IMR-90 (cell line): ENCODE measurements around the gene SLC25A44. TPM values are rescaled to one million over a fixed set of nuclear protein-coding genes. Genes with fewer than 3 reads are reported as not detected.

Source experiments
- ATAC-seq: fragments of 200-7000 bp; cut with Tn5 transposase; 2 replicates; pipeline ENCODE4 v1.9.1; 2020; ENCODE audit warnings: low read depth, mild to moderate bottlenecking, moderate library complexity
- BruUV-seq: library from RNA; stranded (reverse); fragments of 400-500 nt; replicated peaks from 2 replicates; lab custom pipeline; 2021; lab: Mats Ljungman, UMichigan
- CTCF ChIA-PET: fragments of 300-600 bp; formaldehyde crosslinking; extraction: SDS; loops from one replicate; lab custom pipeline; 2021; ENCODE audit warnings: antibody characterized with exemption; lab: Yijun Ruan, JAX
- POLR2A ChIA-PET: fragments of 300-600 bp; sonication (Branson Sonifier 250); formaldehyde crosslinking; loops from one replicate; lab custom pipeline; 2022; ENCODE audit warnings: antibody characterized with exemption; ENCODE audit not compliant: unreplicated experiment; lab: Charles Lee
- DNase-seq: peaks from one replicate; pipeline ENCODE4 v3.0.0; 2013
- H2AFZ ChIP-seq: replicated peaks from 2 replicates; pipeline ENCODE3; 2013; ENCODE audit warnings: low read length, mild to moderate bottlenecking; ENCODE audit not compliant: poor library complexity
- H2AK5ac ChIP-seq: 2 replicates; pipeline ENCODE4 v1.6.1; 2013; ENCODE audit warnings: low read depth, low read length, inconsistent platforms
- H2AK9ac ChIP-seq: replicated peaks from 2 replicates; pipeline ENCODE3; 2013; ENCODE audit warnings: mild to moderate bottlenecking, low read depth, low read length, moderate library complexity; ENCODE audit not compliant: poor library complexity
- H2BK120ac ChIP-seq: 2 replicates; pipeline ENCODE4 v1.6.1; 2013; ENCODE audit warnings: low read depth, low read length, inconsistent platforms
- H2BK15ac ChIP-seq: 3 replicates; pipeline ENCODE4 v1.6.1; 2013; ENCODE audit warnings: low read depth, low read length, inconsistent platforms
- H2BK20ac ChIP-seq: 2 replicates; pipeline ENCODE4 v1.6.1; 2013; ENCODE audit warnings: low read depth, mild to moderate bottlenecking, inconsistent platforms, low read length, moderate library complexity
- H2BK5ac ChIP-seq: 2 replicates; pipeline ENCODE4 v1.6.1; 2013; ENCODE audit warnings: mild to moderate bottlenecking, low read depth, low read length, inconsistent platforms; ENCODE audit not compliant: poor library complexity, severe bottlenecking
- H3K14ac ChIP-seq: replicated peaks from 2 replicates; pipeline ENCODE4 v1.6.1; 2013; ENCODE audit warnings: low read depth, low read length, inconsistent platforms
- H3K18ac ChIP-seq: 2 replicates; pipeline ENCODE4 v1.6.1; 2013; ENCODE audit warnings: low read depth, low read length, control low read depth
- H3K23ac ChIP-seq: 2 replicates; pipeline ENCODE4 v1.6.1; 2013; ENCODE audit warnings: low read depth, low read length, inconsistent platforms
- H3K27ac ChIP-seq: 2 replicates; pipeline ENCODE4 v1.5.1; 2013; ENCODE audit warnings: mild to moderate bottlenecking, control low read depth, low read length; ENCODE audit not compliant: insufficient read depth
- H3K27me3 ChIP-seq: 2 replicates; pipeline ENCODE4 v1.6.1; 2013; ENCODE audit warnings: low read length; ENCODE audit not compliant: control insufficient read depth, insufficient read depth
- H3K36me3 ChIP-seq: 2 replicates; pipeline ENCODE4 v1.6.1; 2013; ENCODE audit warnings: low read length, mixed read lengths; ENCODE audit not compliant: control insufficient read depth, insufficient read depth
- H3K4ac ChIP-seq: 2 replicates; pipeline ENCODE4 v1.6.1; 2013; ENCODE audit warnings: low read depth, low read length, inconsistent platforms
- H3K4me1 ChIP-seq: 2 replicates; pipeline ENCODE4 v1.6.1; 2013; ENCODE audit warnings: low read length, mixed read lengths; ENCODE audit not compliant: control insufficient read depth, insufficient read depth
- H3K4me2 ChIP-seq: 2 replicates; pipeline ENCODE4 v1.6.1; 2013; ENCODE audit warnings: low read depth, mild to moderate bottlenecking, control low read depth, low read length, moderate library complexity
- H3K4me3 ChIP-seq: 2 replicates; pipeline ENCODE4 v1.5.1; 2013; ENCODE audit warnings: low read depth, mild to moderate bottlenecking, control low read depth, low read length, moderate library complexity; ENCODE audit not compliant: insufficient read depth
- H3K56ac ChIP-seq: 2 replicates; pipeline ENCODE4 v1.6.1; 2013; ENCODE audit warnings: low read length, inconsistent platforms; ENCODE audit not compliant: insufficient read depth; ENCODE audit errors: extremely low read depth
- H3K79me1 ChIP-seq, 2 experiments: 2 replicates each; pipeline ENCODE4 v1.6.1; 2013; ENCODE audit warnings: low read length in 2 of 2, inconsistent platforms in 1 of 2, low read depth in 1 of 2
- H3K9ac ChIP-seq: 2 replicates; pipeline ENCODE4 v1.6.1; 2013; ENCODE audit warnings: low read depth, low read length, control low read depth
- H3K9me1 ChIP-seq: 2 replicates; pipeline ENCODE4 v1.6.1; 2013; ENCODE audit warnings: low read length, inconsistent platforms; ENCODE audit not compliant: insufficient read depth
- H3K9me3 ChIP-seq: 2 replicates; pipeline ENCODE4 v1.6.1; 2013; ENCODE audit warnings: low read length; ENCODE audit not compliant: control insufficient read depth, insufficient read depth
- H4K20me1 ChIP-seq: 2 replicates; pipeline ENCODE4 v1.6.1; 2013; ENCODE audit warnings: low read length, inconsistent platforms; ENCODE audit not compliant: insufficient read depth
- H4K5ac ChIP-seq: 2 replicates; pipeline ENCODE4 v1.6.1; 2013; ENCODE audit warnings: mild to moderate bottlenecking, low read depth, low read length, control low read depth
- H4K8ac ChIP-seq, 2 experiments: 2 replicates each; pipeline ENCODE4 v1.6.1; 2013; ENCODE audit warnings: low read depth in 2 of 2, low read length in 2 of 2, control low read depth in 1 of 2, inconsistent platforms in 1 of 2
- H4K91ac ChIP-seq: 2 replicates; pipeline ENCODE4 v1.6.1; 2013; ENCODE audit warnings: low read depth, low read length, inconsistent platforms; ENCODE audit not compliant: insufficient read depth
- CEBPB ChIP-seq: IDR thresholded peaks from 2 replicates; pipeline ENCODE4 v1.6.1; 2012; ENCODE audit warnings: low read depth, low read length, improper control_type of control experiment
- FOS ChIP-seq: fragments of 150-350 bp; IDR thresholded peaks from 2 replicates; pipeline ENCODE4 v1.6.1; 2016; ENCODE audit warnings: low read depth, low read length
- MAFK ChIP-seq: IDR thresholded peaks from 2 replicates; pipeline ENCODE4 v1.6.1; 2012; ENCODE audit warnings: low read depth, low read length, improper control_type of control experiment
- MAZ ChIP-seq: IDR thresholded peaks from 2 replicates; pipeline ENCODE4 v1.6.1; 2012; ENCODE audit warnings: low read depth, mild to moderate bottlenecking, low read length, improper control_type of control experiment, moderate library complexity, borderline replicate concordance
- MXI1 ChIP-seq: IDR thresholded peaks from 2 replicates; pipeline ENCODE4 v1.6.1; 2012; ENCODE audit warnings: low read depth, mild to moderate bottlenecking, low read length, moderate library complexity, borderline replicate concordance
- RAD21 ChIP-seq: IDR thresholded peaks from 2 replicates; pipeline ENCODE4 v1.6.1; 2012; ENCODE audit warnings: low read length, improper control_type of control experiment
- RFX5 ChIP-seq: IDR thresholded peaks from 2 replicates; pipeline ENCODE4 v1.8.0; 2012; ENCODE audit warnings: low read depth, mild to moderate bottlenecking, low read length, moderate library complexity
- WGBS, 2 experiments: methylation state at CpG; one replicate each; pipeline versions ENCODE4 v1.1.5 to v1.1.7; 2013; ENCODE audit warnings: missing lambda C conversion rate in 2 of 2; ENCODE audit not compliant: insufficient read length in 1 of 2; ENCODE audit errors: extremely low coverage in 2 of 2; 5-methylcytosine and 5-hydroxymethylcytosine counted together
- dilution Hi-C: fragments of 300-500 bp; cut with HindIII; formaldehyde crosslinking; loops from one replicate; pipeline ENCODE4 v1.14.3; 2018; ENCODE audit warnings: low sequenced_read_pairs; ENCODE audit not compliant: unreplicated experiment
- in situ Hi-C: fragments of 300-500 bp; cut with MboI; formaldehyde crosslinking; loops from 3 replicates; pipeline ENCODE4 v1.14.3; 2019; ENCODE audit warnings: low sequenced_read_pairs, inconsistent platforms, mixed read lengths
- intact Hi-C: fragments of 100-400 bp; cut with micrococcal nuclease; formaldehyde crosslinking; loops from 2 replicates; pipeline ENCODE4 v1.10.0; 2022
- polyA plus RNA-seq, 3 experiments: library from polyadenylated mRNA; depleted of rRNA; stranded (reverse); fragments of >200 nt; gene quantifications; 2 replicates each; pipeline ENCODE4 v1.2.3, GENCODE V29; 2012; ENCODE audit warnings: low replicate concordance in 1 of 3
- total RNA-seq: library from RNA; depleted of rRNA; stranded (reverse); fragments of >200 nt; gene quantifications from 2 replicates; pipeline ENCODE4 v1.2.3, GENCODE V29; 2012
- TF ChIP-seq, protein P1 (sequence below): fragments of 150-350 bp; IDR thresholded peaks from 2 replicates; pipeline ENCODE4 v1.6.1; 2017; ENCODE audit warnings: mild to moderate bottlenecking, antibody characterized with exemption, low read length, low read depth
- TF ChIP-seq, protein P2 (sequence below): conservative IDR thresholded peaks from 2 replicates; pipeline ENCODE4 v1.5.1; 2012; ENCODE audit warnings: mild to moderate bottlenecking, low read depth, low read length, improper control_type of control experiment

The SLC25A44 gene
- total and polyA plus RNA-seq, 2 of the 4 experiments (the other 2 are of a cell fraction): 12.7 to 20.2 TPM

DNA sequence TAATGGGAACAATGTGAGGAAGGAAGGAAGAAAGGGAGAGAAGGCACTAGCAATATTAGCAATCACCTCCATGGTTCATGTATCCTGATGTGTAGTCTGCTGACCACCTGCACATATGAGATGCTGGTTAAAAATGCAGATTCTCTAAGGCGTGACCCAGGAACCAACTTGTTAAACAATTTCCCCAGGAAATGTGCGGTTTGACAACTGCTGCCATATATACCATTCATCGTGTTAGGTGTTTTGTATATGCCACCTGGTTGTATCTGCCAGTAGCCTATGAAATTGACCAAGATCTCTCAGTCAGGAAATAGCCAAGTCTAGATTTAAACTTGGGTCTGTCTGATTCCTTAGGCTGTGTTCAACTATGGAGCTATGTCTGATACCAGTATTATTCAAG, 36.4 kb upstream of the SLC25A44 start:
- Histone ChIP-seq H2BK5ac (no peak overlapping the region), H3K4me2 (no peak overlapping the region), H3K27ac (no peak overlapping the region), H4K5ac (no peak overlapping the region), H2BK20ac (no peak overlapping the region), H3K56ac (no peak overlapping the region), H3K4me3 (no peak overlapping the region), H3K9me1 (peaks cover 15% of the 10 kb centered on the region), H2AFZ (no peak overlapping the region), H3K36me3 (no peaks in the 10 kb centered on the region), H2AK5ac (no peak overlapping the region), H3K18ac (no peak overlapping the region), H4K8ac (no peak overlapping the region), H3K4ac (no peak overlapping the region), H3K9ac (no peak overlapping the region), H3K27me3 (peaks cover 2% of the 10 kb centered on the region; the same call in 1 of the 2 replicates), H3K4me1 (peaks cover 7% of the 10 kb centered on the region), H4K20me1 (no peaks in the 10 kb centered on the region), H3K9me3 (no peaks in the 10 kb centered on the region), H3K14ac (no peak overlapping the region), H4K91ac (no peak overlapping the region), H2BK15ac (no peak overlapping the region), H2AK9ac (no peak overlapping the region), H3K23ac (no peak overlapping the region), H3K79me1 (no peaks in the 10 kb centered on the region), H2BK120ac (no peak overlapping the region)
- in situ Hi-C loops: no loop called here
- 94% methylated on average over 2 of the region's 3 CpGs; no CpG with 5 or more reads in 1 of the 2 experiments for WGBS, 2 experiments
- ChIA-PET POLR2A (no interaction called here), CTCF (no interaction called here)
- dilution Hi-C loops: no loop called here
- intact Hi-C loops: no loop called here
- no TSS peak for BruUV-seq
- no peak for TF ChIP-seq FOS
- TF ChIP-seq CEBPB: no peak
- no peak for TF ChIP-seq MAZ
- no peak for TF ChIP-seq MXI1
- TF ChIP-seq MAFK: no peak
- TF ChIP-seq RFX5: no peak
- TF ChIP-seq, protein P1, sequence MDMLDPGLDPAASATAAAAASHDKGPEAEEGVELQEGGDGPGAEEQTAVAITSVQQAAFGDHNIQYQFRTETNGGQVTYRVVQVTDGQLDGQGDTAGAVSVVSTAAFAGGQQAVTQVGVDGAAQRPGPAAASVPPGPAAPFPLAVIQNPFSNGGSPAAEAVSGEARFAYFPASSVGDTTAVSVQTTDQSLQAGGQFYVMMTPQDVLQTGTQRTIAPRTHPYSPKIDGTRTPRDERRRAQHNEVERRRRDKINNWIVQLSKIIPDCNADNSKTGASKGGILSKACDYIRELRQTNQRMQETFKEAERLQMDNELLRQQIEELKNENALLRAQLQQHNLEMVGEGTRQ: no peak
- TF ChIP-seq RAD21: no peak
- TF ChIP-seq, protein P2, sequence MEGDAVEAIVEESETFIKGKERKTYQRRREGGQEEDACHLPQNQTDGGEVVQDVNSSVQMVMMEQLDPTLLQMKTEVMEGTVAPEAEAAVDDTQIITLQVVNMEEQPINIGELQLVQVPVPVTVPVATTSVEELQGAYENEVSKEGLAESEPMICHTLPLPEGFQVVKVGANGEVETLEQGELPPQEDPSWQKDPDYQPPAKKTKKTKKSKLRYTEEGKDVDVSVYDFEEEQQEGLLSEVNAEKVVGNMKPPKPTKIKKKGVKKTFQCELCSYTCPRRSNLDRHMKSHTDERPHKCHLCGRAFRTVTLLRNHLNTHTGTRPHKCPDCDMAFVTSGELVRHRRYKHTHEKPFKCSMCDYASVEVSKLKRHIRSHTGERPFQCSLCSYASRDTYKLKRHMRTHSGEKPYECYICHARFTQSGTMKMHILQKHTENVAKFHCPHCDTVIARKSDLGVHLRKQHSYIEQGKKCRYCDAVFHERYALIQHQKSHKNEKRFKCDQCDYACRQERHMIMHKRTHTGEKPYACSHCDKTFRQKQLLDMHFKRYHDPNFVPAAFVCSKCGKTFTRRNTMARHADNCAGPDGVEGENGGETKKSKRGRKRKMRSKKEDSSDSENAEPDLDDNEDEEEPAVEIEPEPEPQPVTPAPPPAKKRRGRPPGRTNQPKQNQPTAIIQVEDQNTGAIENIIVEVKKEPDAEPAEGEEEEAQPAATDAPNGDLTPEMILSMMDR: no peak
- no peak for DNase-seq
- ATAC-seq: no peak
